ENCODE measurements around the gene TOMM7. TPM values are rescaled to one million over a fixed set of nuclear protein-coding genes. Genes with fewer than 3 reads are reported as not detected.
"Not testable (repeated sequence)": the region's sequence is repeated elsewhere in the genome, so short reads cannot be mapped to it uniquely, and the experiment has no call there.

TOMM7 gene
- polyA plus RNA-seq, 1 of the 3 experiments (the other 2 are of a cell fraction): 546 TPM

- no peak for TF ChIP-seq USF1 (IDR thresholded peaks at IDR 0.05; ENCODE audit: borderline replicate concordance, low read depth)
- no peak for TF ChIP-seq RXRA (IDR thresholded peaks at IDR 0.05; ENCODE audit: borderline replicate concordance, low read depth)
- TF ChIP-seq TEAD4 (IDR thresholded peaks at IDR 0.05; ENCODE audit: borderline replicate concordance, insufficient read depth): no peak
- TF ChIP-seq FOSL2 (IDR thresholded peaks at IDR 0.05; ENCODE audit: borderline replicate concordance, low read depth): no peak
These were observed 30.5 kb upstream of the TOMM7 start (continued) for GRCh38 chr7:22853138-22853537.

GRCh38 chr7:22851145-22851544 lies 28.5 kb upstream of the TOMM7 start:
- H3K27me3 ChIP-seq (ENCODE audit: insufficient read depth): peaks cover 27% of the 10 kb centered on the region; the same call in 1 of the 2 replicates
- no peaks in the 10 kb centered on the region for H3K36me3 ChIP-seq (replicated peaks in 1 of 2; ENCODE audit: control insufficient read depth in 1 of 2, insufficient read depth in 2 of 2, low read length in 1 of 2)
- H3F3A ChIP-seq (replicated peaks; ENCODE audit: insufficient read depth): no peaks in the 10 kb centered on the region
- POLR2A ChIA-PET: interaction anchor here (0.7 kb wide), 1 partner anchor 11 kb away, joined by 4 read pairs; no protein-coding TSS in a partner anchor
- no peaks in the 10 kb centered on the region for H3K9me3 ChIP-seq
- H3K9me2 ChIP-seq: no peaks in the 10 kb centered on the region
- TF ChIP-seq EZH2phosphoT487 (IDR thresholded peaks at IDR 0.05; ENCODE audit: borderline replicate concordance, low read depth): no peak
- H3K79me2 ChIP-seq (ENCODE audit: insufficient read depth): no peaks in the 10 kb centered on the region
- H2AFZ ChIP-seq (ENCODE audit: low read depth): no peak overlapping the region
- no peak overlapping the region for H3K9ac ChIP-seq
- peaks cover 0 to 2% of the 10 kb centered on the region in 2 experiments; a peak in 2 of 4 replicates for H3K4me1 ChIP-seq (ENCODE audit: control insufficient read depth in 1 of 2, insufficient read depth in 2 of 2, low read depth in 1 of 2, low read length in 1 of 2)
- no peak overlapping the region for H3K4me2 ChIP-seq
- H4K20me1 ChIP-seq (ENCODE audit: insufficient read depth): no peaks in the 10 kb centered on the region
- H3K27ac ChIP-seq (ENCODE audit: low read depth in 2 of 2, low read length in 1 of 2): no peak overlapping the region
- no peak overlapping the region for H3K4me3 ChIP-seq (ENCODE audit: low read depth in 2 of 2, low read length in 1 of 2)
- CTCF ChIA-PET: interaction anchor here (1.0 to 2.7 kb wide), 2 partner anchors 9 kb away, joined by 3 to 6 read pairs; no protein-coding TSS in a partner anchor
- no peak for DNase-seq
- WGBS (ENCODE audit: low lambda C conversion rate): 27% methylated on average over 2 of the region's 2 CpGs

- H4K20me1 ChIP-seq (ENCODE audit: insufficient read depth); H3K36me3 ChIP-seq (replicated peaks in 1 of 2; ENCODE audit: control insufficient read depth in 1 of 2, insufficient read depth in 2 of 2, low read length in 1 of 2); H3K4me1 ChIP-seq (ENCODE audit: control insufficient read depth in 1 of 2, insufficient read depth in 2 of 2, low read depth in 1 of 2, low read length in 1 of 2); H3K79me2 ChIP-seq (ENCODE audit: insufficient read depth); H3K4me2 ChIP-seq; POLR2A ChIA-PET; H3K9me3 ChIP-seq; H3K27ac ChIP-seq (ENCODE audit: low read depth in 2 of 2, low read length in 1 of 2); H3F3A ChIP-seq (replicated peaks; ENCODE audit: insufficient read depth); H2AFZ ChIP-seq (ENCODE audit: low read depth); H3K9me2 ChIP-seq; H3K4me3 ChIP-seq (ENCODE audit: low read depth in 2 of 2, low read length in 1 of 2); DNase-seq; H3K9ac ChIP-seq: not testable (repeated sequence)
- 27% methylated on average over 1 of the region's 1 CpG for WGBS (ENCODE audit: low lambda C conversion rate)
- CTCF ChIA-PET: interaction anchor here (2.7 kb wide), 1 partner anchor 10 kb away, joined by 6 read pairs; no protein-coding TSS in a partner anchor
- peaks cover 29% of the 10 kb centered on the region; the same call in 1 of the 2 replicates for H3K27me3 ChIP-seq (ENCODE audit: insufficient read depth)
These were observed 27.7 kb upstream of the TOMM7 start for GRCh38 chr7:22850394-22850793.

GRCh38 chr7:22849662-22850061 lies 27.0 kb upstream of the TOMM7 start:
- Histone ChIP-seq H3K4me3 (ENCODE audit: low read depth in 2 of 2, low read length in 1 of 2) (no peak overlapping the region), H3K27me3 (ENCODE audit: insufficient read depth) (peaks cover 36% of the 10 kb centered on the region; the same call in 1 of the 2 replicates), H3K9ac (no peak overlapping the region), H3K4me1 (ENCODE audit: control insufficient read depth in 1 of 2, insufficient read depth in 2 of 2, low read depth in 1 of 2, low read length in 1 of 2) (peaks cover 0 to 2% of the 10 kb centered on the region in 2 experiments; a peak in 1 of 4 replicates), H3K27ac (ENCODE audit: low read depth in 2 of 2, low read length in 1 of 2) (no peak overlapping the region; a peak in 1 of 4 replicates), H3K4me2 (no peak overlapping the region), H2AFZ (ENCODE audit: low read depth) (no peak overlapping the region), H3K36me3 (replicated peaks in 1 of 2; ENCODE audit: control insufficient read depth in 1 of 2, insufficient read depth in 2 of 2, low read length in 1 of 2) (no peaks in the 10 kb centered on the region), H3K9me3 (no peaks in the 10 kb centered on the region), H3K9me2 (no peaks in the 10 kb centered on the region), H4K20me1 (ENCODE audit: insufficient read depth) (no peaks in the 10 kb centered on the region), H3F3A (replicated peaks; ENCODE audit: insufficient read depth) (no peaks in the 10 kb centered on the region), H3K79me2 (ENCODE audit: insufficient read depth) (no peaks in the 10 kb centered on the region)
- TF ChIP-seq RFX5 (IDR thresholded peaks at IDR 0.05; ENCODE audit: low read length): no peak
- TF ChIP-seq SMC3 (IDR thresholded peaks at IDR 0.05; ENCODE audit: low read depth, low read length): no peak
- TF ChIP-seq POLR2AphosphoS5 (IDR thresholded peaks at IDR 0.05; ENCODE audit: low read depth, low read length): no peak
- TF ChIP-seq RCOR1 (IDR thresholded peaks at IDR 0.05; ENCODE audit: low read length): no peak
- TF ChIP-seq MXI1 (IDR thresholded peaks at IDR 0.05; ENCODE audit: low read depth, low read length): no peak
- TF ChIP-seq GATA2 (CRISPR knock-in tag; IDR thresholded peaks at IDR 0.05): no peak
- TF ChIP-seq IRF3 (IDR thresholded peaks at IDR 0.05; ENCODE audit: low read depth, low read length): no peak
- TF ChIP-seq NRF1 (IDR thresholded peaks at IDR 0.05; ENCODE audit: low read depth, low read length): no peak
- TF ChIP-seq YY1 (IDR thresholded peaks at IDR 0.05; ENCODE audit: low read depth): no peak
- TF ChIP-seq MEF2A (IDR thresholded peaks at IDR 0.05; ENCODE audit: borderline replicate concordance, low read depth): no peak
- no peak for TF ChIP-seq MAX (IDR thresholded peaks at IDR 0.05; ENCODE audit: low read depth)
- CTCF ChIA-PET: interaction anchor here (2.7 kb wide), 1 partner anchor 11 kb away, joined by 6 read pairs; no protein-coding TSS in a partner anchor
- POLR2A ChIA-PET: no interaction called here
- 86% methylated on average over 1 of the region's 1 CpG for WGBS (ENCODE audit: low lambda C conversion rate)
- no peak for DNase-seq
